Gastrocnemius medialis (tissue), 4 donors: Measurements from ENCODE around the gene DENND1A. TPM values are rescaled to one million over a fixed set of nuclear protein-coding genes. Genes with fewer than 3 reads are reported as not detected.

Source experiments
- ATAC-seq, 2 donors: fragments of 150-250 bp; one replicate each; pipeline ENCODE4 v1.9.1; 2016
- DNase-seq, 2 donors: peaks; one replicate each; pipeline ENCODE4 v3.0.0-alpha.2; 2019
- H3K27ac ChIP-seq, 4 donors: fragments of 200-600 bp; sonication (generic); 1 replicate in 1 of 4; 2 replicates in 3 of 4; pipeline ENCODE4 v1.5.1; 2016 to 2018; ENCODE audit warnings: mild to moderate bottlenecking in 2 of 4, moderate library complexity in 1 of 4
- H3K27me3 ChIP-seq, 3 donors: fragments of 200-600 bp; sonication (generic) in 2 of 3; 1 replicate in 1 of 3; 2 replicates in 2 of 3; pipeline versions ENCODE4 v1.5.1 to v1.6.0; 2016 to 2019; ENCODE audit warnings: mild to moderate bottlenecking in 1 of 3, moderate library complexity in 1 of 3
- H3K36me3 ChIP-seq, 2 donors: fragments of 200-600 bp; sonication (generic) in 1 of 2; one replicate each; pipeline ENCODE4 v1.5.1; 2017 to 2018
- H3K4me1 ChIP-seq, 2 donors: fragments of 200-600 bp; sonication (generic) in 1 of 2; one replicate each; pipeline ENCODE4 v1.5.1; 2016 to 2017; ENCODE audit warnings: mild to moderate bottlenecking in 2 of 2
- H3K4me3 ChIP-seq, 4 donors: fragments of 200-600 bp; sonication (generic) in 3 of 4; 1 replicate in 1 of 4; 2 replicates in 3 of 4; pipeline ENCODE4 v1.5.1; 2016 to 2019; ENCODE audit warnings: mild to moderate bottlenecking in 2 of 4
- H3K9me3 ChIP-seq, 3 donors: fragments of 200-600 bp; sonication (generic) in 2 of 3; 1 replicate in 1 of 3; 2 replicates in 2 of 3; pipeline ENCODE4 v1.5.1; 2016 to 2019
- CTCF ChIP-seq, 5 experiments: fragments of 450-650 bp in 3 of 5; fragments of 200-600 bp in 2 of 5; sonication (generic) in 2 of 5; IDR thresholded peaks in 4 of 5; conservative IDR thresholded peaks in 1 of 5; 1 replicate in 4 of 5; 2 replicates in 1 of 5; pipeline ENCODE4 v1.5.1; 2016 to 2019; ENCODE audit warnings: antibody characterized with exemption in 5 of 5, mild to moderate bottlenecking in 3 of 5, moderate library complexity in 3 of 5
- POLR2A ChIP-seq, 2 donors: fragments of 450-650 bp; IDR thresholded peaks; one replicate each; pipeline ENCODE4 v1.6.1; 2017; ENCODE audit warnings: antibody characterized with exemption in 2 of 2, mild to moderate bottlenecking in 2 of 2, moderate library complexity in 2 of 2
- in situ Hi-C, 4 donors: fragments of 200-750 bp; cut with MboI; loops; one replicate each; pipeline versions ENCODE4 v1.15.0 to v1.8.0; 2017; ENCODE audit warnings: low sequenced_read_pairs in 4 of 4
- intact Hi-C: fragments of 100-400 bp; cut with DNase I; formaldehyde crosslinking; loops from one replicate; pipeline ENCODE4 v1.15.1; 2023; ENCODE audit warnings: low total_unique reads
- total RNA-seq, 4 donors: library from RNA; depleted of rRNA; stranded (reverse); fragments of >200 nt; gene quantifications; one replicate each; pipeline versions ENCODE4 v1.1.0 to v1.2.3, GENCODE V29; 2016

DENND1A gene
- total RNA-seq, 4 donors from 2014 or later: 14.1 to 24.6 (median 16.4) TPM

GRCh38 chr9:123450996-123451395 is 478.9 kb downstream of the DENND1A start:
- intact Hi-C loops: no loop called here
- no peaks in the 10 kb centered on the region for H3K27me3 ChIP-seq
- in situ Hi-C loops: no loop called here
- H3K4me1 ChIP-seq: peaks cover 0 to 8% of the 10 kb centered on the region in 2 donors
- H3K9me3 ChIP-seq: no peaks in the 10 kb centered on the region
- ATAC-seq: no peak
- DNase-seq: no peak
- no peak for TF ChIP-seq POLR2A (IDR thresholded peaks at IDR 0.05)
- TF ChIP-seq CTCF (IDR thresholded peaks at IDR 0.05 in 4 of 5, conservative IDR thresholded peaks at IDR 0.05 in 1 of 5): no peak
- H3K36me3 ChIP-seq: peaks cover 0 to 5% of the 10 kb centered on the region in 2 donors
- no peak overlapping the region for H3K27ac ChIP-seq
- no peak overlapping the region for H3K4me3 ChIP-seq

- H3K4me3 ChIP-seq: no peak overlapping the region
- no peaks in the 10 kb centered on the region for H3K9me3 ChIP-seq
- peaks cover 0 to 8% of the 10 kb centered on the region in 2 donors for H3K4me1 ChIP-seq
- in situ Hi-C loops: no loop called here
- no peak for ATAC-seq
- H3K36me3 ChIP-seq: peaks cover 0 to 5% of the 10 kb centered on the region in 2 donors
- no peak for DNase-seq
- intact Hi-C loops: no loop called here
- TF ChIP-seq CTCF (IDR thresholded peaks at IDR 0.05 in 4 of 5, conservative IDR thresholded peaks at IDR 0.05 in 1 of 5) (no peak), POLR2A (IDR thresholded peaks at IDR 0.05) (no peak)
- no peak overlapping the region for H3K27ac ChIP-seq
- H3K27me3 ChIP-seq: no peaks in the 10 kb centered on the region
These were observed 479.7 kb downstream of the DENND1A start for GRCh38 chr9:123450098-123450770.

- H3K27ac ChIP-seq: no peak overlapping the region
- DNase-seq (no peak), ATAC-seq (no peak)
- in situ Hi-C loops (no loop called here), intact Hi-C loops (no loop called here)
- no peaks in the 10 kb centered on the region for H3K27me3 ChIP-seq
- TF ChIP-seq CTCF (IDR thresholded peaks at IDR 0.05 in 4 of 5, conservative IDR thresholded peaks at IDR 0.05 in 1 of 5): no peak
- no peak for TF ChIP-seq POLR2A (IDR thresholded peaks at IDR 0.05)
- no peak overlapping the region for H3K4me3 ChIP-seq
- H3K36me3 ChIP-seq: peaks cover 0 to 3% of the 10 kb centered on the region in 2 donors
- no peaks in the 10 kb centered on the region for H3K9me3 ChIP-seq
- H3K4me1 ChIP-seq: peaks cover 0 to 8% of the 10 kb centered on the region in 2 donors
These were observed 481.8 kb downstream of the DENND1A start for GRCh38 chr9:123447934-123448646.

GRCh38 chr9:123445981-123446610 is 483.8 kb downstream of the DENND1A start:
- Histone ChIP-seq H3K4me1 (peaks cover 0 to 7% of the 10 kb centered on the region in 2 donors), H3K27ac (no peak overlapping the region), H3K36me3 (no peaks in the 10 kb centered on the region), H3K27me3 (no peaks in the 10 kb centered on the region), H3K9me3 (no peaks in the 10 kb centered on the region), H3K4me3 (no peak overlapping the region)
- in situ Hi-C loops (no loop called here), intact Hi-C loops (no loop called here)
- TF ChIP-seq POLR2A (IDR thresholded peaks at IDR 0.05): no peak
- TF ChIP-seq CTCF (IDR thresholded peaks at IDR 0.05 in 4 of 5, conservative IDR thresholded peaks at IDR 0.05 in 1 of 5): no peak
- DNase-seq (no peak), ATAC-seq (no peak)
